MM.1S (cell line): ENCODE measurements around the gene AQP10.

Experiments used
- EZH2 ChIP-seq: fragments of 300-600 bp; sonication (generic); optimal IDR thresholded peaks from 2 replicates; pipeline ENCODE3; 2017; ENCODE audit warnings: low read depth, mild to moderate bottlenecking, antibody characterized with exemption, low read length, mixed read lengths
- EZH2phosphoT487 ChIP-seq: fragments of 300-600 bp; sonication (generic); IDR thresholded peaks from 2 replicates; pipeline ENCODE4 v1.6.1; 2018; ENCODE audit warnings: antibody characterized with exemption, low read length
- TF ChIP-seq, protein P1 (sequence below): fragments of 300-600 bp; sonication (generic); IDR thresholded peaks from 2 replicates; pipeline ENCODE4 v1.5.1; 2016; ENCODE audit warnings: antibody characterized with exemption, low read length, mixed read lengths

DNA sequence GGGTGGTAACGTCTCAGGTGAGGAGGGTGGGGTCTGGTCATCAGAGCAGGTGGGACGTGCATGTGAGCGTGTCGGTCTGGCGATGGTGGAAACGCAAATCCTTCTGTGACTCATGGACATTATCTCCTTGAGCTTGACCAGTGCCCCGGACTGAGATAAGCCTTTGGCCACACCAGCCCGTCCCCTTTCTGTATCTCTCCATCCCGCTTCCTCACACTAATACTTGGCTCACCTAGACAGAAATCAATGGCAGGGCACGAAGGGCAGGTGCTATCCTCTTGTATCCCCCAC is 7.9 kb upstream of the AQP10 start:
- TF ChIP-seq, protein P1, sequence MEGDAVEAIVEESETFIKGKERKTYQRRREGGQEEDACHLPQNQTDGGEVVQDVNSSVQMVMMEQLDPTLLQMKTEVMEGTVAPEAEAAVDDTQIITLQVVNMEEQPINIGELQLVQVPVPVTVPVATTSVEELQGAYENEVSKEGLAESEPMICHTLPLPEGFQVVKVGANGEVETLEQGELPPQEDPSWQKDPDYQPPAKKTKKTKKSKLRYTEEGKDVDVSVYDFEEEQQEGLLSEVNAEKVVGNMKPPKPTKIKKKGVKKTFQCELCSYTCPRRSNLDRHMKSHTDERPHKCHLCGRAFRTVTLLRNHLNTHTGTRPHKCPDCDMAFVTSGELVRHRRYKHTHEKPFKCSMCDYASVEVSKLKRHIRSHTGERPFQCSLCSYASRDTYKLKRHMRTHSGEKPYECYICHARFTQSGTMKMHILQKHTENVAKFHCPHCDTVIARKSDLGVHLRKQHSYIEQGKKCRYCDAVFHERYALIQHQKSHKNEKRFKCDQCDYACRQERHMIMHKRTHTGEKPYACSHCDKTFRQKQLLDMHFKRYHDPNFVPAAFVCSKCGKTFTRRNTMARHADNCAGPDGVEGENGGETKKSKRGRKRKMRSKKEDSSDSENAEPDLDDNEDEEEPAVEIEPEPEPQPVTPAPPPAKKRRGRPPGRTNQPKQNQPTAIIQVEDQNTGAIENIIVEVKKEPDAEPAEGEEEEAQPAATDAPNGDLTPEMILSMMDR: no peak
- no peak for TF ChIP-seq EZH2
- TF ChIP-seq EZH2phosphoT487: no peak
